GM15510 (cell line): Measurements from ENCODE around the gene HRC.

Source experiments
- POLR2A ChIP-seq: IDR thresholded peaks from 3 replicates; pipeline ENCODE4 v1.6.1; 2011; ENCODE audit warnings: borderline replicate concordance; ENCODE audit not compliant: insufficient read length; ENCODE audit errors: extremely low read depth

Gene HRC

GRCh38 chr19:49126575-49126974 is 28.6 kb downstream of the HRC start:
- no peak for TF ChIP-seq POLR2A

DNA sequence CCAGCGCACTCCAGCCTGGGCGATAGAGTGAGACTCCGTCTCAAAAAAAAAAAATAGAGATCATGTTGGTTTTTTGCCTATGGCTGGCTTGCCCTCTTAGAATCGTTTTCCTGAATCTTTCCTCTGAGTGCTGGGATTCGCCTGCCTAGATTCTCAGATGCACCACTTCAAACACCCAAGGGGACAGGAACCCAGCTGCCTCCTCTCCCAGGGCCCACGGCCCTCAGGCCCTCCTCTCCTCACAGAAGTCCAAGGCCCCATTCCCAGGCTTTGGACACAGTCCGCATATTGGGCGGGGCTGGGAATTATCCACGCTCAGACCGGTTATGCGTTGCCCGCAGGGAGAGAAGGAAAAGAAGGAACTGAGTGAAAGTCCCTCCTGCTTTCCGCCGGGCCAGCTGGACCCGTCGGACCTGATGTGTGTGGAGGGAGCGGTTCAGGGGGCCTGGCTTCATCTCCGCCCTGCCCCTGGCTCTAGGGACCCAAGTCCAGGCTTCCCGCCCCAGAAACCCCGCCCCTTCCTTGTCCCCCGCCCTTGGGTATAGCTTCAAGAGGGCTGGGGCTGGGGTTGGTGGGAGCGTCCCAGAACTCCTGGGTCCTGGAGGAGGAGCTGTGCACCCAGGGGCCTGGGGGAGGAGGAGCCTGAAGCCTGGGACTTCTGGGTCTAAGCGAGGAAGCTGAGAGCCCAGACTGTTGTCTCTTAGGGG is 30.0 kb downstream of the HRC start:
- no peak for TF ChIP-seq POLR2A

GRCh38 chr19:49120868-49121267 is 34.3 kb downstream of the HRC start:
- no peak for TF ChIP-seq POLR2A

GRCh38 chr19:49120325-49120683 is 34.9 kb downstream of the HRC start:
- no peak for TF ChIP-seq POLR2A

- no peak for TF ChIP-seq POLR2A
Measured at GRCh38 chr19:49119411-49120324, 35.5 kb downstream of the HRC start, which contains the start of gene PPFIA3. TSS of gene PPFIA3 (plus strand) at chr19:49119544. CDS start at chr19:49127874, 8,330 bp downstream.

GRCh38 chr19:49118565-49119410 is 36.4 kb downstream of the HRC start, which contains the start of gene C19orf73:
TSS of gene C19orf73 (minus strand) at chr19:49119143. CDS start at chr19:49119022, 121 bp downstream.
- peak; percentile 66 for TF ChIP-seq POLR2A

DNA sequence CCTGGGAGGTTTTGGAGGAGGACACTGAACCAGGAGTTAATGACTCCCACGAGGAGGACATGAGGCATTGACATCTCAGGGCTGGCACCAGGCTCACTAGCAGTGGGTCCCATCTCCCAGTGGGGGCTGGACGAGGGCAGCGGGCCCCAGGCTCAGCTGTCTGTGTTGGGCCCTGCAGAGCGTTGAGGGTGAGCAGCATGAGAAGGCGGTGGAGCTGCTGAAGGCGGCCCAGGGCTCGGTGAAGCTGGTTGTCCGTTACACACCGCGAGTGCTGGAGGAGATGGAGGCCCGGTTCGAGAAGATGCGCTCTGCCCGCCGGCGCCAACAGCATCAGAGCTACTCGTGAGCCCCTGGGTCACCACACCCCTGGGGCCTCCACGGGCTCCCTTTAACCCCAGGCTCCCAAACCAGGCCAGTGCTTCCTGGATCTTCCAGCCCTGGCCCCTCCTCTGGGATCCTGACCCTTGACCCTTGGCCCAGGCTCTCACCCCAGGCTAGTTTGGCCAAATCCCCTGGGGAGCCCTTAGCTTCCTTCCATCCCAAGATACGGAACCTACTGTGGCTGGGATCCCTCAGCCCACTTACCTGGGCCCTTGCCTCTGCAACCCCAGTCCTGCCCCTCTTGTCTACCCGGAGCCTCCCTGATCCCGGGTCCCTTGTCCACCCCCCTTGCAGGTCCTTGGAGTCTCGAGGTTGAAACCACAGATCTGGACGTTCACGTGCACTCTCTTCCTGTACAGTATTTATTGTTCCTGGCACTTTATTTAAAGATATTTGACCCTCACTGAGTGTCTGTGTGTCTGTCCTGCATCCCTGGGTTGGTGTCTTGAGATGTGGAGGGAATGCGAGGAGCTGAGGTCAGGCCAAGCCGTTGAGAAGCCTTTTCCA is 37.3 kb downstream of the HRC start:
- no peak for TF ChIP-seq POLR2A

DNA sequence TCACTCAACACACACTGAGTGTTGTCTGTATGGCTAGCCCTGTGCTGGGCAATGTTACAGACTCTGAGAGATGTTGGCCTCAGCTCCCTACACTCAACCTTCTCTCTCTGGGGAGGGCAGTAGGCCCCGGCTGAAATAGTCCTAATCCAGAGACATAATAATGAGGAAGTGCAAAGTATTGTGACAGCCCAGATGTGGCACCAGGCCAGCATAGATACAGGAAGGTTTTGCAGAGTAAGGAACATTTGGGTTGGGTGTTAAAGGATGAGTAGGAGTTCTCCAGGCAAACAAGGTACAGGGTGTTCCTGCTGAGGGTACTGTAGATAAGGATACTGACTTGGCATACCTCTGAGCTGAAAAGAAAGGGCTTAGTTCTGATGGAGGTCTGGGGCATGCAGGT is 38.7 kb downstream of the HRC start:
- no peak for TF ChIP-seq POLR2A

GRCh38 chr19:49114630-49115363 is 40.4 kb downstream of the HRC start:
- TF ChIP-seq POLR2A = no peak

GRCh38 chr19:49113762-49114629 is 41.2 kb downstream of the HRC start, which contains the start of gene LIN7B:
TSS of gene LIN7B (plus strand) at chr19:49114370. CDS start at chr19:49114405, 35 bp downstream.
- peak; percentile 51 for TF ChIP-seq POLR2A

GRCh38 chr19:49111218-49111998 is 43.8 kb downstream of the HRC start:
- no peak for TF ChIP-seq POLR2A
